HuH-7 (cell line): ENCODE data around the gene CHST6.
"Not testable (repeated sequence)": the region's sequence is repeated elsewhere in the genome, so short reads cannot be mapped to it uniquely, and the experiment has no call there.

ENCODE experiments used
- DNase-seq: peaks from one replicate; pipeline ENCODE4 v3.0.0; 2011; ENCODE audit warnings: low spot score

CHST6 gene

DNA sequence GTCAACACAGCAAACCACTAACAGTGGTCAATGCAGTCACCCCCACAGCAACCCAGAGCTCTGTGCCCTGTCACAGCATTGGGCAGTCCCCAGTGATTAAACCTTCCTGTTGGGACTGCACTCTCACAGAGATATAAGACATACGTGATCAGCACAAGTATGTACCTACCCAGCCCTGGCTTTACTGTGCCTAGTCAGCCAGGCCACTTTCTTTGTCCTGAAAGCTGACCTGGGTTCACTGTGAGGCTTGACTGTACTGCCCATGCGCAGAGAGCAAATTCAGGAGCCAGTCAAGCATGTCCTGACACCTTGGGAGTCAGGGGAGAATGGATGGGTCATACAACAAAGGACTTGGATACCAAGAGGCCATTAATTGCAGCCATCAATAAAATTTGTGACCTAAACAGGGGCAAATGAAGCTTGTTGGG lies 19.8 kb downstream of the CHST6 start:
- no peak for DNase-seq

DNA sequence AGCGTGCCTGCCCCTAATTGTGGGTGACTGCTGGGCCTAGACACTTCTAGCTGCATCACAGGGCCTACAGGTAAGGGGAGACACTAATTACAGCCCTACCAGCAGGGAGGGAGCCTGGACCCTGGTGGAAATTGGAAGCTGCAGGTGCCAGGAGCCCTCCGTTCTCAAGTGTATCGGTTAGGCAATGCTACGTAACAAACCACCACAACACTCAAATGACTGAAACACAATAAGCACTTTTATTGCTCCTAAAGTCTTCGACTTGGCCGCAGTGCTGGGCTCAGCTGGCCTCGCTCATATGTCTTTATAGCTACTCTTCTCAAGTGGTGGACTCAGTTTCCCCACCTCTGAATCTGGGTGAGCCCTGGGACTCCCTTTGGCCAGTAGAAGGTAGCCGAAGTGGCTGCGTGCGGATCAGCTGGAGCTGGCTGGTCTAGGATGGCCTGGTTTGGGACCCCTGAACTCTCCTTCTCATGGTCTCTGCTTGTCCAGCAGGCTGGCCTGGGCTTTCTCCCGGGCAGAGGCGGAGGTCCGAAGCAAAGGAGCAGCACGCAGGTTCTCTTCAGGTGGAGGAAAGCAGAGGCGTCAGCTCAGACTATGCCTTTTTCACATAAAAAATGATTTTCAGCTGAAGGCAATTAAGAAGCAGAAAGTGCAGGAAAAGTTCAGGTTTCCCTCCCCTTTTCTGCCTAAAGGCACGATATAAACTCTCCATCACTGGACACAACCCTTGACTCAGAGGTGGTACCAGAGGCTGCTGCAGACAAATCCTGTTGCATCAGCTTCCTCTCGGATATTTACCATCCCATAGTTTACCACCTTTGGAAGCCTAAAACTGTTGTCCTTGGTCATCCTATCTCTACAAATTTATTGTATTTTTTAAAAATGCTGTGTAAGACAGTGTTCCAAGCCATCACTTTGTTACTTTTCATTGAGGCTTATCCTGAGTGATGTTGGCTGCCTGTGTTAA lies 22.0 kb downstream of the CHST6 start:
- DNase-seq = no peak

DNA sequence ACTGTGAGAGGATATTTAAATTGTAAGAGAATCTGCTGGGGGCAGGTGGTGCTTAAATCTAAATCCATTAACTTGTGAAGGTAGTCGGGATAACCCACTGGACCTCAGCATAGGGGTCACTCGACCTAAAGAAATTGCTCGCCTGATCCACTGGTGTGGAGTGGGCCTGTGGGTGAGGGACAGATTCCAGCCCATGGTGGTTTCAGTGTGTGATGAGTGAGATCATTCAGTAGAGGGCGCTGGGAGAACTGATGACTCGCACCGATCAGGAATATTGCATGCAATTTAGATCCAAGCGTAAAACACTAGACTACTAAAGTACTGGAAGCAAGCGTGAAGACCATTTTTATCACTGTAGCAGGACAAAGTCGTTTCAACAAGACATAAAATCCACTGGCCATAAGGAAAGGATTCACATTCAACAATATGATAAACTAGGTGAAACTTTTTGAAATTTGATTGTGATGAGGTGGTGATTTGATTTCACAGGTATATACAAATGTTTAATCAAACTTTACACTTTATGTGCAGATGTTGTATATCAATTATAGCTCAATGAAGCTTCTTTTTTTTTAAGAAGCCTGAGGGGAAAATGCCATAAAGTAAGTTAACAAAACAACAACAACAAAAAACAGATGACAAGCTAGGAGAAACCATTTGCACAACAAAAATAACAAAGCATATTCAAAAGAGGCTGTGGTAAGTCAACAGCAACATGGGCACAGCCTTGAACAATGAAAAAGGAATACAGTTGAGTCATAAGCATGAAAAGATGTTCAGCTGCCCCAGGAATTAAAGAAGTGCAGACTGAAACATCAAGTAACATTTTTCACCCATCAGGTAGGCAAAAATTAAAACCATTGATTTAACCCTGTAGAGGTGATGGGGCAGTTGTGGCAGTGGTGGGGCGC lies 23.3 kb downstream of the CHST6 start:
- peak; percentile 94 for DNase-seq

DNA sequence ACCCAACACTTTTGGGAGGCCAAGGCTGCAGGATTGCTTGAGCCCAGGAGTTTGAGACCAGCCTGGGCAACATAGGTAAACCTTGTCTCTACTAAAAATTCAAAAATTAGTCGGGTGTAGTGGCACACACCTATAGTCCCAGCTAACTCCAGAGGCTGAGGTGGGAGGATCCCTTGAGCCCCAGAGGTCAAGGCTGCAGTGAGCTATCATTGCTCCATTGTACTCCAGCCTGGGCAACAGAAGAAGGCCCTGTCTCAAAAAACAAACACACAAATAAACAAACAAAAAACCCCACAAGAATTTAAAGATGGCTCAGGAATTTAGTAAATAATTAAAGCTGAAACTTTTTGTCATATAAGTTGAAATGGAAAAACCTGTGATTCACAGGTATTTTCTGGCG lies 28.5 kb downstream of the CHST6 start:
- no peak for DNase-seq

DNA sequence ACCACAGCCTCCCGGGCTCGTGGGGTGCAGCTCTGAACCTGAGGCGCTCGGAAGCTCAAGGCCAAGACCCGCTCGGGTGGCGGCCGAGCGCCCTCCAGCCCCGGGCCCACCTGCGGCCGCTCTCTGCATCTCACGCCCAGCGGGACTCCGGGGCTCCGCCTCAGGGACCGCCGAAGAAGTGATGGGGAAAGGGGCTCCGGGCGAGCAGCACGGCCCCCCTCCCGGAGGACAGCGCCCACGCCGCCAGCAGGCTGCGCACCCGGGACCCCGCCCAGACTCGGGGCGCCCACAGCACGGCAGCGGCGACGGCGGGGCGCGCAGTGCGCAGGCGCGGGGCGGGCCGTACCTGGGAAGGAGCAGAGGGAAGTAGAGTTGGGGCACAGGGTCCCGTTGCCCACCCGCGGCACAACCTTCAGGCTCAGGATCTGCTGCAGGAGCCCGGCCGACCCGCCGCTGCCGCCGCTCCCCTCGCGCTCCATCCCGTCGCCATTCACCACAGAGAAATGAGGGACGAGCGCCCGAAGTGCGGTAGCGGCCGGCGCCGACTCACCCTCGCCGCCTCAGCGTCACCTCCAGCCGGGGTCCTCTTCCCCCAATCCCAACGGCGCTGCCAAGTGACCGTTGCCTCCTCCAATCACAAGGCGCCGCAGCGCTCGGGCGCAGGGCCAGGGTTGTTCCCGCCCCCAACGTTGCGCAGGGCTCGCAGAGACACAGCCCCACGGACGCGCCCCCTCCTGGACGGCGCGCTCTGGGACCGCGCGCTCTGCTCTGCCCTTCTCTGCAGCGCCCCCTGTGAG lies 30.9 kb downstream of the CHST6 start, which contains the start of gene TMEM170A:
TMEM170A (minus strand) TSS at position 568 of the 797 bp plus-strand sequence; CDS start at position 479, 89 bp downstream.
- DNase-seq = peak; percentile 99

DNA sequence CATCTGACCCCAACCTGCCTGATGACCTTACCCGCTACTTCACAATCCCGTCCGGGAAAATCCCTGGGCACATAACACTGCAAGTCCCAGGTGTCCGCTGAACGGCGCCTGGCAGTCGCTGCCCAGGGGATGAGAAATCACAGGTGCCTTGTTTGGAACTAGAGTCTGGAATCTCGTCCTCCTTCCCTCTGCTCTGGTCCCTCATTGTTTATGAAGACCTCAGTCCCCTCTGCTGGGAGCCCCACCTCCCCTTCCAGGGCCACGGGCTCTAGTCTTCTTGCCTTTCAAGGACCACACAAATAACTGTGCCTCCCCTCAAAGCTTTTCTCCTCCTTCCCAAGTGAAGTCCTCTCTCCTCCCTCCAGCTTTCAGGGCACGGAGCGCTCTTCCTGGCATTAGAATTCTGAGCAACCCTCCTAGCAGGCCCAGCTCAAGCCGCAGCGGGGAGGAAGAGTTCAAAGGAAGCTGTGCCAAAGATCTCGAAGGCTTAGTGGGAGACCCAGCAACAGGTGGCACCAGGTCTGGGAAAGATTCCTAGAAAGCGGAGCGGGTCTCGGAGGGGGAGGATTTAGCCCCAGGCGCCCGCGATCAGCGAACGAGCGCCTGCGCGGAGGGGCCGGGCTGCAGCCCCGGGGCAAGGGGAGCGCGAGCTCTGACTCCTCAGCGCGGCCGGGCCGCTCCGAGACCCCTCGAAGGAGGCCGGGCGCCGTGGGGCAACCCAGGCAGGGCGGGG lies 31.7 kb downstream of the CHST6 start:
- DNase-seq = not testable (repeated sequence)

DNA sequence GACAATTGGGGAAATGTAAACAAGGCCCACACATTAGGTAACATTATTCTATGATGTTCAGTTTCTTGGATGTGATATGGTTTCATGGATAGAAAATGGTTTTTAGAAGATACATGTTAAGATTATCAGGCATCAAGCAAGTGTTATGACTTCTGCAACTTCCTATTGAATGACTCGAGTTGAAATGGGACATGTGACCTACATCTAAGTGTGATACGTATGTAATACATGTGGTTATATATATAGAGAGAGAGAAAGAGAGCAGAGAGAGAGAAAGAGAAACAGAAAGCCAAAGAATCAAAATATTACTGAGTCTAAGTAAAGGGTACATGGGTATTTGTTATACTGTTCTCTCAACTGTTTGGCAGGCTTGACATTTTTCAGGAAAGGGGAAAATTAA lies 32.4 kb downstream of the CHST6 start:
- DNase-seq = no peak

DNA sequence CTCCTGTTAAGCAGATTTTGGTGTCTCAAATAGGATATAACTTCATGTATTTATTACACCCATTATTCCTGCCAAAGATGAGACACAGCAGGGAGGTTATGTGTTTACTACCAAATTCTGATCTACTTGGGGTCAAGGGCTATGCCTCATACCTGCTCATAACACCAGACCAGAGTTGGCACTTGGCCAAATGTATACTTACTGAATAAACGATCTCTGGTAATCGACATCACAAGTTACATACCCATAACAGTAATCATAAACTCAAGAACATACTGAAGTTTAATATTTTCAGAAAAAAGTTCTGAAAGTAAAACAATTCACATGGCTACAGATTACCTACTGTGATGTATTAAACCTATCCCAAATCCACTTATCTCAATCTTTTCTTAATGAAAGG lies 33.7 kb downstream of the CHST6 start:
- no peak for DNase-seq

DNA sequence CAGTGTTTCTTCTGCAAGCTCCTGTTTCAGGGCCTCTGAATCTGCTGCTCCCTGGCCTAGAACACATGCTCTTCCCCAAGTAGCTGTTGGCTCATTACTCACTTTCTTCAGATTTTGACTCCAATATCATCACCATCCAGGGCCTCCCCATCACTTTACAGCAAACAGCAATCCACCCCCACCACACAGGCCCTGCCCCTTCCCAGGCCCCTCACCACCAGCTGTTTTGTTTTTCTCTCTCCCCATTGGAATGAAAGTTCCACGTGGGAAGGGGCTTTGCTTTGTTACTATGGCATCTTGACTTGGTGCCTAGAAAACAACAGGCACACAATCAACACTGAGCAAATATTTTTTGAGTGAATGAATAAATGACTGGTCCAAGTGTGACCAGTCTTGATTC lies 34.8 kb downstream of the CHST6 start:
- no peak for DNase-seq

DNA sequence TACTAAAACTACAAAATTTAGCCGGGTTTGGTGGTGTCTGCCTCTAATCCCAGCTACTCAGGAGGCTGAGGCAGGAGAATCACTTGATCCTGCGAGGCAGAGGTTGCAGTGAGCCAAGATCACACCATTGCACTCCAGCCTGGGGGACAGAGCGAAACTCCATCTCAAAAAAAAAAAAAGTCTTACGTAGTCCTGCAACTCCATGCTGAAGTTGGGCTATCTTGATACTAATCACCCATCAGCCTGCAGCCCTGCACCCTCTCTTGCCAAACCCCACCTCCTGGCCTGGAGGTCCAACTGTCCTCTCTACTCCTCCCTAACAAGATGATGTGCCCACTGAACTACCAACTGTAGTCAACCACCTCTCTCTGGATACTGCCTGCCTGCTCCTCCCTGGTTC lies 35.5 kb downstream of the CHST6 start:
- DNase-seq = no peak

DNA sequence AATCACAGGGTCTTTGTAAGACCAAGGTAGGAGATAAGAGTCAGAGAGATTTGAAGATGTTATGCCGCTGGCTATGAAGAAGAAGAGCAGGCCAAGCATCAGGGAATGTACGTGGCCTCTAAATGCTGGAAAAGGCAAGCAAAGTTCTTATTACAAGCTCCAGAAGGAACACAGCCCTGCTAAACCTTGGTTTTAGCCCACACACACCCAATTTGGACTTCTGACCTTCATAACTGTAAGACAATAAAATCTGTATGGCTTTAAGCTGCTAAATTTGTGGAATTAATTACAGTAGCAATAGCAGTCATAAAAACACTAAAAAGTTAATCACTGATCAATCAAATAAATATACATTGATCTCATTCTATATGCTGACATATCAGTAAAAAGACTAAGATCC lies 36.8 kb downstream of the CHST6 start:
- no peak for DNase-seq

DNA sequence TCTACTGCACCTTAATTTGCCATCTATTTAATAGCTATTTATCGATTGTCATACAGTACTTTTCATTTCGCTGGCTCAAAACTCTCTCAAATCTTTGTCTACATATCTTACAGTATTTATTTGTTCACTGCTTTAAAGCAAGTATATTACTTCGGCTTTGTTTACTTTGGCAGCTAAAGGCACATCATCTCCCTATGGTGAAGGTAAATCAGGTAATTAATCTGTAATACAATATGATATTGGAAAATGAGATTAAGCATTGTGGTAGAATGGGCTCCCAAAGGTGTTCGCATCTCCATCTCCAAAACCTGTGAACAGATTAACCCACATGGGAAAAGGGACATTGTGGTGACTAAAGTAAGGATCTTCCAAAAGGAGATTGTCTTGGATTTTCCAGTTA lies 37.2 kb downstream of the CHST6 start:
- no peak for DNase-seq

DNA sequence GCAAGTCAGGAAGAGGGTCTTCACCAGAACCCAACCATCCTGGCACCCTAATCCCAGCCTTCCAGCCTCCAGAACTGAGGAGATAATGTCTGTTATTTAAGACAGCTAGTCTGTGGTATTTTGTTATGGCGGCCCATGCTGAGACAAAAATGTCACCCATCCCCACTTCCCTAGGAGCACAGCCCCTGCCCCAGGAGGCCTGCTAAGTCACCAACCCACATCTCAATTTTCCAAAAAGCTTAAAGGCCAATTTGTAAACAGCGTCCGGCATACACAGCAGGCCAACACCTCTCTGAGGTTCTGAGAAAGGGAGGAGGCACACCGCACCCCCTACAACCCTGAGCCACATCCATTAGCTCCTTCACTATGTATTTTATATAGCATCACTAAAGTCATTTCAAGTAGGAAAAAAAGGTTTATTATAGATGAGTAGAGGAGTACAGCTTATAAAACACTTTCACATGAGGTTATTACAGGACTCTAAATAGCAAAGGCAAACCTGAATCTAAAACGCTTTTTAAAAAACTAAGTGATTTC lies 37.7 kb downstream of the CHST6 start:
- no peak for DNase-seq

DNA sequence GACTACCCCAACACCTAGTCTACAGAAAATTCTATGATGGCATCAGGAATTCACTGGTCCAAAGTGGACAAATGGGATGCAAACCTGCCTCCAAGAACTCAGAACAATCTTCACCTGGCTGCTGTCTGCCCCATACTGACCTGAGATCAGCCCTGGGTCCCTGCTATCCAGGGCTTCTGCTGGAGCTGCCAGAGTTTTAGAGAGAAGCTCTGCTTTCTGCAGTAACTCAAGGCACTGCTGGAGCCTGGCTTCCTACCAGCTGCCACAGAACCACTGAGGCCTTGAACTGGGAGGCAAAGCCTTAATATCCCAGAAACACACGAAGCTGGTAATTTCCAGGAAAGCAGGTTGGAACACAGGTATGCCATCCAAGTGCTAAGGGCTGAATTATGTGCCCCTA lies 38.3 kb downstream of the CHST6 start:
- no peak for DNase-seq

DNA sequence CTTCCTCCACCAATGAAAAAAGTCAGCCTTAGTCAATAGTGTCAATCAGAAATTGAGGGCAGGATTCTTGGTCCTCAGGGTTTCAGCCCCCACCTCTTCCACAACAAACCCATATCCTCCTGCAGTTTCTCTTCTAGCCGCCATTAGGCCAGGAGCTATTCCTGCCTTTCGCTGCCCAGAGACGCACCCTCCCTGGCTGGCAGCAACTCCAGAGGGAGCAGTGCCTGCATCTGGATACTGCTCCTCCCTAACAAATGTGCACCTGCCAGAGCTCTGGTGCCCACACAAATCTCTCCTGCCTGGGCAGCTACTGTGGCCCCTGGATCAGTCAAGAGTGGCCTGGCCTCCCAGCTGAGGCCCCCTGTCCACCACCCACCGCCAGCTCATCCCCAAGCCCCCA lies 38.8 kb downstream of the CHST6 start:
- DNase-seq = not testable (repeated sequence)

DNA sequence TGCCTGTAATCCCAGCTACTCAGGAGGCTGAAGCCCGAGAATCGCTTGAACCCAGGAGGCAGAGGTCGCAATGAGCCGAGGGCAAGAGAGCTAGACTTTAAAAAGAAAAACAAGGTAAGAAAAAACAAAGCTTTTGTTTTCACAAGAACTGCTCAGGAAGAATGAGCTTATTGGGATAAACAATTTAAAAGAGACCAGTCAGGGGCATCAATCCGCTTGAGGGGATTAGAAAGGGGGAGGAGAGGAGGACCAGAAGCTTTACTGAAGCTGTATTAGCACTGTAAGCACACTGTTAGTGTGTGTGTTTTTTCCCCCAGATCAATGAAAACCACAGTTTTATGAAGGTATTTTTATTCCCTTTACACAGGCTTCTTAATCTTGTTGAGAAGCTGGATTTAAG lies 39.6 kb downstream of the CHST6 start:
- no peak for DNase-seq

DNA sequence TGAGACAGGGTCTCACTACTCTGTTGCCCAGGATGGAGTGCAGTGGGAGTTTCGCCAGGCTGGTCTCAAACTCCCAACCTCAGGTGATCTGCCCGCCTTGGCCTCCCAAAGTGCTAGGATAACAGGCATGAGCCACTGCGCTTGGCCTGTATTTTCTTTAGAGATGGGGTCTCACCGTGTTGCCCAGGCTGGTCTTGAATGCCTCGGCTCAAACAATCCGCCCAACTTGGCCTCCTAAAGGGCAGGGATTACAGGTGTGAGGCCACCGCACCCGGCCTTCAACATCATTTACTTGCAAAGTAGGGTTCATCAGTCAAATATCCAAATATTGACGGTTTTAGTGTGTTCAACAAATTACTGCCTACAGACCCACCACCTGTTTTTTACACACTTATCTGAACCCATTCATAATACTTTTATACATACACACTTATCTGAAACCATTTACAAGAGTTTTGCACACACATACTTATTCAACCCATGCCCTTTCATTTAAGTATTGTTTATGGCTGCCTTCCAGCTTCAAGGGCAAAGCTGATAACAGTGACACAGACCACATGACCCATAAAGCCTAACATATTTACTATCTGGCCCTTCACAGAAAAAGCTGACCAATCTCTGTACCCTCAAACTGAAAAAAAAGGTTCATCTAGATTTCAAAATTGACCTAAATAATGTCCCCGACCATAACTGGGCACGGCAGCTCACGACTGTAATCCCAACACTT lies 42.6 kb downstream of the CHST6 start:
- no peak for DNase-seq

DNA sequence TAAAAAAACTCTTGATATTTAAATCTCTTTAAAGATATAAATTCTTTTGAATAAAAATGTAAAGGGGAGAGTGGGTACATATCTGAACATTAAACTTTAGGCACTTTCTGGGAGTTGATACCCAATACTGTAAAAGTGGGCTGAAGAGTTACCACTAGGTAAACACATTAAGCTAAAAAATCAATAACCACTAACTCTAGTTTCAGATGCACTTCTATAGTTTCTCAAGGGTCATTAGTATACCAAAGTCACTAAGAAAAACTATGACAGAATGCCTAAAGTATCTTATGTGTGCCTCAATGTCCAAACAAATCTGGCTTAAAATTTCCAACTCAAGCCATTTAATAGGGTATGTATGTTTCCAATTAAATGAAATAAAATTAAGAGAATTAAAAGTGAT lies 48.8 kb downstream of the CHST6 start:
- DNase-seq = peak; percentile 39

DNA sequence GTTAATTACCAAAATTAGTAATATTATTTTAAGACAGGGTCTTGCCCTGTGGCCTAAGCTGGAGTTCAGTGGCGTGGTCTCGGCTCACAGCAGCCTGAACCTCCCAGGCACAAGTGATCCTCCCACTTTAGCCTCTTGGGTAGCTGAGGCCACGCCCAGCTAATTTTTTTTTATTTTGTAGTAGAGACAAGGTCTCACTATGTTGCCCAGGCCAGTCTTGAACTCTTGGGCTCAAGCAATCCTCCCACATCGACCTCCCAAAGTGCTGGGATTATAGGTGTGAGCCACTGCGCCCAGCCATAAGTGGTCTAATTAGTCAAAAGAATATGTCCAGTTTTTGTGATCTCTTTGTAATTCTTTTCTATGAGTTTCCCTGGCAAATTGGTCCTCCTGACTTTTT lies 49.9 kb downstream of the CHST6 start:
- no peak for DNase-seq

DNA sequence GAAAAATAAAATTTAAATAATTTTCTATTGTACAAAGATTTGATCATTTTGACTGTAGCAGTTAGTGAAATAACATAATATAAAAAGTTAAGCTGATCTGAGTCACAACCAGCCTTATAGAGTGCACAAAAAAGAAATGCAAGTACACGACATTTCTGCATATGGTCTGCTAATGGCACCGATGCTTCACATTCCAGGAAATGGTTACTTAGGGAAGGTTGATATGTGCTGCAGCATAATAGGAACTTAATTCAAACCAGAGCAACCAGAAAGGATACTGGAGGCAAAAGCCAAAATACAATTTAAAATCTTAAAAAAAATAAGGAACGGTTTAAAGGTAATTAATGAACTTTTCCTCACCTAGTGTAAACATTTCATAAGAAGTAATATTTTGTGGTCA lies 51.9 kb downstream of the CHST6 start:
- no peak for DNase-seq
